Erythroblast (primary cell): ENCODE results near the gene RPL3.
"Not testable (repeated sequence)": the region's sequence is repeated elsewhere in the genome, so short reads cannot be mapped to it uniquely, and the experiment has no call there.

Experiments
- GATA1 ChIP-seq: IDR thresholded peaks from 2 replicates; pipeline ENCODE4 v1.6.1; 2011; ENCODE audit warnings: low read depth, mild to moderate bottlenecking, control low read depth, low read length, moderate library complexity
- POLR2A ChIP-seq: IDR thresholded peaks from 2 replicates; pipeline ENCODE4 v1.6.1; 2011; ENCODE audit warnings: mild to moderate bottlenecking, low read length

DNA sequence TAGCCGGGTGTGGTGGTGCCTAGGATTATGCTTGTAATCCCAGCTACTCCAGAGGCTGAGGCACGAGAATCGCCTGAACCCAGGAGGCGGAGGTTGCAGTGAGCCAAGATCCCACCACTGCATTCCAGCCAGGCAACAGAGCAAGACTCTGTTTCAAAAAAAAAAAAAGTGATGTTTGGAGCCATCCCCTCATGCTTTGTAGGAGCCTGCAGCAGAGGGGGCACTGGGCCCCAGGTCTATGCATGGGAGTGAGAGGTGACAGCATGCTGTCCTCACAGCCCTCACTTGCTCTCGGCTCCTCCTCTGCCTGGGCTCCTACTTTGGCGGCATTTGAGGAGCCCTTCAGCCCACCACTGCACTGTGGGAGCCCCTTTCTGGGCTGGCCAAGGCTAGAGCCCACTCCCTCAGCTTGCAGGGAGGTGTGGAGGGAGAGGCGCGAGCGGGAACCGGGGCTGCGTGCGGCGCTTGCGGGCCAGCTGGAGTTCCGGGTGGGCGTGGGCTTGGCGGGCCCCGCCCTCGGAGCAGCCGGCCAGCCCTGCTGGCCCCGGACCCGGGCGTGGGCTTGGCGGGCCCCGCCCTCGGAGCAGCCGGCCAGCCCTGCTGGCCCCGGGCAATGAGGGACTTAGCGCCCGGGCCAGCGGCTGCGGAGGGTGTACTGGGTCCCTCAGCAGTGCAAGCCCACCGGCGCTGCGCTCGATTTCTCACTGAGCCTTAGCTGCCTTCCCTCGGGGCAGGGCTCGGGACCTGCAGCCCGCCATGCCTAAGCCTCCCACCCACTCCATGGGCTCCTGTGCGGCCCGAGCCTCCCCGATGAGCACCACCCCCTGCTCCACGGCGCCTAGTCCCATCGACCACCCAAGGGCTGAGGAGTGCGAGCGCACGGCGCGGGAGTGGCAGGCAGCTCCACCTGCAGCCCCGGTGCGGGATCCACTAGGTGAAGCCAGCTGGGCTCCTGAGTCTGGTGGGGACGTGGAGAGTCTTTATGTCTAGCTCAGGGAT is 38.0 kb upstream of the RPL3 start:
- TF ChIP-seq POLR2A, GATA1: not testable (repeated sequence)
